NCI-H1417 (cell line): Measurements from ENCODE around the gene PAM.
A peak's percentile ranks its signal among the peaks of the same experiment; 100 is the strongest.
"Not testable (repeated sequence)": the region's sequence is repeated elsewhere in the genome, so short reads cannot be mapped to it uniquely, and the experiment has no call there.

Experiments
- DNase-seq, 3 experiments: peaks; one replicate each; lab custom pipeline; 2025; lab: John Stamatoyannopoulos, UW

The PAM gene

DNA sequence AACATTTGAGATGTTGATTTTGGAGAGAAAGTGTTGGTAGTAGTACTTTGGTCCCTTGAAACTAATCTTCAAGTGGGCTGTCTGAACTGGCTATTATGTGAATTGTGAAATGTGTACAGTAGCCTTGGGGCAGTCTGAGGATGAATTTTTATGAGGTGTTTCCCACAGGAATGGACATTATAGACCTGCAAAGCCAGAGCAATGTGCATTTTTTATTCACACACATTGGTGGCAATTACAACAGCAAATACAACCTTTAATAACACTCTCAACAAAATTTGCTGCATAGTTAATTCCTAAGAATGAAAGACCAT, 147.0 kb downstream of the PAM start:
- peak in 2 of 3 experiments; percentile 17 to 57 for DNase-seq

DNA sequence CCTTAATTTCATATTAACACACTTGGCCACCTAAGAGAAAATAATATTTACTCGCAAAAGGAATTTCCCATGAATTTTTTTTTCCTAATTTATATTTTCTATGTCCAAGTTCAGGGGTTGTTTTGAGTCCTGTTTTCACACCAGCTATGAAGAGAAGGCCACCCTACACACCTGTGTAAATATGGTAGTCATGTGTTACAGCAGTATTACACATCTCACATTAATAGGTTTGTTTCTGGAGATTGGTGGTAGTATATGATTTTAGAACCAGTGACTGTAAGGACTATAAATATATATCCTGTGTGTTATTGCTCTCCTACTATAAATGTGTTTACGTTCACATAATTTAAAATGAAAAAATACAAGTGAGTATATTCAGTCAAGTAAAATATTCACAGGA, 147.5 kb downstream of the PAM start:
- peak in 1 of 3 experiments; percentile 48 for DNase-seq

DNA sequence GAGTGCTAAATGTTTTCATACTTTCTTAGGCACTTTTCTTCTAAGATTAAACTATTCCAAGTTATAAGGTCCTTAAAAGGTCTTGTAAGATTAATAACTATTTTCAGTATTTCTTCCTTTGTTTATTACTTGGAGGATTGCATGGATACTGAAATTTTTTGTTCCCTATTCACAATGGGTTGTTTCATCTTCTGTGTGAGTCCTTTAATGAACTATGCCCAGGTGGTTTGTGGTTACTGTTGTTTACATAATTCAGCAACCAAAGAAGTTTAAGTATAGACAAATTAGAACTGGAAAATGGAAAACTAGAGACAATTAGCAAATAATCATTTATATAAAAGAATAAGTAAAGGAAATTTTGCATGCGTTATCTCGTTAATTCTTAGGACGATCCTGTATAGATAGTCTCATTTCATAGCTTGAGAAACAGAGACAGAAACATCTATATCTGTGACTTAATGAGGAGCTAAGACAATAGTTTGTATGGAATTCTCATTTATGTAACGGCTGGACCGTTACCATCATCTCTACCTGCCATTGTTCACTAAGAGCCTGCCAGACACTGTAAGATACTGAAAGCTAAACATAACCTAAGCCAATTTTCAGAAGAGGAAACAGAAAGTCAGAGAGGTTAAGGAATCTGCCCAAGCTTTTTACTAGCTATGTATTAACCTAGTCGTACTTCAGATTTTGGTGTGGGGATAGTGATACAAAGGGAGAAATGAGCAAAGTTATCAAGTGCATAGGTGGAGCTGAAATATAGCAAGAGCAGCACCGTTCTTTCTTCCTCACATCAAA, 148.2 kb downstream of the PAM start:
- peak in 1 of 3 experiments; percentile 34 for DNase-seq

DNA sequence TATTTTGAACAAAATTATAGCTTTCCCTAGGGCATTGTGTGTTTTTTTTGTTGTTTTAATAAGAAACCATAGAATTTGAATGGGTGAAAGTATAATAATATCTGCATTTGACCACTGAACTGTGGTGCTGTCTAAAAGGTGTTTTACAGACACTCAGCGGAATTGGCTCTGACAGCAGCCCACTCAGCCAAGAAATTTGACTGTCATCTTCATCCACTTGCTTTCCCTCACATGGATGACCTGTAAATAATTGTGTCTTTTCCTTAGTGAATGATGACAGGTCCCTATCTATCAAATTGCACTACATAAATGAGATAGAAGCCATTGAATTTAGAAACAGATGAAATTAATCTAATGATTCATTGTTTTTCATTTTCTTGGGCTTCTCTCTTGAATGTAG, 150.0 kb downstream of the PAM start:
- DNase-seq, result no peak

DNA sequence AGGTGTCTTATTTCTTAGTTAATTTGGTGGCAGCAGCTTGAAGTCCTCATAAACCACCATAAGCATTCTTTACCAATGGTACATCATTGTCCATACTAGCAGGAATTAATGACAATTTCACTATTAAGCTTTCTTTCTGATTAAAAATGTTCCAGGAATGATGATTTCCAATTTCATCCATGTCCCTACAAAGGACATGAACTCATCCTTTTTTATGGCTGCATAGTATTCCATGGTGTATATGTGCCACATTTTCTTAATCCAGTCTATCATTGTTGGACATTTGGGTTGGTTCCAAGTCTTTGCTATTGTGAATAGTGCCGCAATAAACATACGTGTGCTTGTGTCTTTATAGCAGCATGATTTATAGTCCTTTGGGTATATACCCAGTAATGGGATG, 152.0 kb downstream of the PAM start:
- DNase-seq, result not testable (repeated sequence)

DNA sequence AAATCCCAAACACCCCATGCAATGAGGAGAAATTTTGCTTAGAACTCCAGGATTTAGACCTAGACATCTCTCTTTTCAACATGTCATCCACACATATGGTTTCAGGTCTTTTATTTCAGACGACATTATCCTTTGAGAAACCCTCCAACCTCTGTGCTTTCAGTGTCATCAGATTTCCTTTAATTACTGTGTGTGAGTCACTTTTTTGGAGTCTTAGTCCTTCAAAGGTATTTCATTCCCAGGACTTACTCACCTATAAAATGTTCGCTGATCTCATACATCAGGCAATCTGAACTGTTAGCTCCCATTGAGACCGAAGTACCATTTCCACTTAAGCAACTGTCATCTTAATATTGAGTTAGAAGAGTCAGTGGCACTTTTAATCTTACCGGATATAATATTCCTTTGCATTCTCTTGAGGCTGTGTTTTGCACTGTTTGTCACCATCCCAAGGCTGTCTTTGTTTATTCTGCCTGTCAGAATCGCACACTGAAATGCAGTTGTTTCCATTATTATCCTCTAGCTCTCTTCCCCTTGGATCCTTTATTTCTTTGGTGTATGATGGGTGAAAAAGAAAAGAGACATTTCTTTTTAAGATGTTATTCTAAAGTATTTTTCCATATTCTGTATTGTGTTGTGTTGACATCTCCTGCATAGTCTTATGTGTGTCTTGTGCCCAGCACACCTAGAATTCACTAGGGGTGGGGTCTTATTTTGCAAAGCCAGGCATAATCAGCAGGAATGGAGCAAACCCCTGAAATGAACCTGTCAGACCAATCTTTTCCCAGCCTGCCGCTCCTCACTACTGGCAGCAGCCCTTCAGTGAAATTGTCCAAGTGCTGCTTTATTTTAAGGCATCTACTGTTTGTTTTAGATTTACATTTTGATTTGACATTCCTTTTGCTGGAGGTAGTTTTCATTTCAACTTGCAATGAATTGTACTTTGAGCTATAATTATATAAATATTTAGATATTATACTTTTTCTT, 155.4 kb downstream of the PAM start:
- no peak for DNase-seq

DNA sequence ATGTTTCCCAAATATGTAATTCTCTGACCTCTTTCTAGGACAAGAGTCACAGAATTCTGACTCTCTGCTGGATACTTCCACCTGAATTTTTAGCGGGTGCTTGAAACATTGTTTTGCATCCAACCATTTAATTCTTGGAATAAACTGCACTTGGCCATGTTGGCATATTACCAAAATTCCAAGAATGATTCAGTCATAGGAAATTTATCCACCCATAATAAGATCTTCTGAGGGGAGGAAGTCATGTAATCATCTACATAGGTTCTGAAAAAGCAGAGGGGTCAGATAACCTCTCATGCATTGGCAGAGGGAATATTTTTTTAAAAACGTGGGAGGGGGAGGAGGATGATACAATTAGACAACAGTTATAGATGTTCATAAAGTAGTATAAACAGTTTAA, 156.9 kb downstream of the PAM start:
- DNase-seq, result no peak

DNA sequence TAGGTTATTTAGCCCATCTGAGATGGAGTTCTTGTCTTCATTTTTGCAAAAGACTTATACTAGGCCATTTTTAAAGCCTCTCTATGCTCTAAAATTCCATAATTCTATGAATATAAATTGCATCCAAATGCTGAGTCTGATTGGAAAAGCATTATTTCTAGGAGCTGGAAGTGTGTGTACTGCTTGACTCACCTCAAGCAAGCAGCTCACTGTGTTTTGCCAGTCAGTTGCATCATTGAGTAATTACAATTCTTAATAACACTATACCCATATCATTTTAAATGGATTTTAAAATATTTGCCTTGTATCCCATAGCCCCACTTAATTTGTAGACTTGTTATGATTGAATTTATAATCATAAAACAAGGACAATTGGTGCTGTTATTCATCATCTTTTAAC, 161.0 kb downstream of the PAM start:
- DNase-seq, result peak in 1 of 3 experiments; percentile 11

DNA sequence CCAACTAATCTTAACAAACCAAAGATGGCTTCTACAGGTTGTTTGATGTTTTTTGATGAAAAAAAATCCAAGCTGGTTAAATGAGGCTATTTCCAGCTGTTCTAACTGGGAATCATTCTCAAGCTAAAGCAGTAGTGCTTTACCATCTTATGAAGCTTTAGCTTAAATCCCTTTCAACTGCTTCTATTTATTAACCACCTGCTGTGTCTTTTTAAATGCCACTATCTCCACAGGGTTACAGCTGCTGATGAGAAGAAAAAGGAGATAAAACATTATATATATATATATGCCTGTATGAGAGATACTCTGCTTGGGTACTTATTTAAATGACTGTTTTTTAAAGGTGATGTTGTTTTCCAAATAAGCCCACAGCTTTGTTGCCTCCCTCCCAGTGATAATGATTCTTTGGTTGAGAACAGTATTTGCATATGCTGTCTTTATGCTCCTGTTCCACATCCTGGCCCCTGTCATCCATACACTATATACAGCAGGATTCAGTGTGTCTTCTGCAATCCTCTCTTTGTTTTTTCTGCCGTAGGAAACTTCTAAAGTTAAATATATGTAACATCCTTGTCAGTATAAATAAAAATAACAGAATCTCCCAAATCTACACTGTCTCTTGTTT, 164.0 kb downstream of the PAM start:
- peak in 1 of 3 experiments; percentile 18 for DNase-seq

DNA sequence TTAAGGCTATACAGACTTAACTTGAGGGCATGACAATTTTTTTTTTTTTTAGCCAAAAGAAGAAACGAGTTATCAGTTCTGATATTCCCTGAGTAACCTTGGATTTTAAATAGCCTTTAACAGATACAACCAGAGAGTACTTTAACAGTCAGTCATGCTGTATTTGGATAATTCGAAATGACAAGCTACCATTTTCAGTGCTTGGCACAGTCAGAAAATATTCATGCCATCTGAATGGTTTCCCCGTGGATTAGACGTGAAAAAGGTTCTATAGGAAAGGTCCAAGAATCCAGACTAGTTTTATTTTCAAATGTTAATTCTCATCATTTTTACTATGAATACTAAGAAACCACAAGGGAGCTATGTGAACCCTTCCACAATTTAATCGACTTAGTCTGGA, 165.7 kb downstream of the PAM start:
- DNase-seq, result no peak

DNA sequence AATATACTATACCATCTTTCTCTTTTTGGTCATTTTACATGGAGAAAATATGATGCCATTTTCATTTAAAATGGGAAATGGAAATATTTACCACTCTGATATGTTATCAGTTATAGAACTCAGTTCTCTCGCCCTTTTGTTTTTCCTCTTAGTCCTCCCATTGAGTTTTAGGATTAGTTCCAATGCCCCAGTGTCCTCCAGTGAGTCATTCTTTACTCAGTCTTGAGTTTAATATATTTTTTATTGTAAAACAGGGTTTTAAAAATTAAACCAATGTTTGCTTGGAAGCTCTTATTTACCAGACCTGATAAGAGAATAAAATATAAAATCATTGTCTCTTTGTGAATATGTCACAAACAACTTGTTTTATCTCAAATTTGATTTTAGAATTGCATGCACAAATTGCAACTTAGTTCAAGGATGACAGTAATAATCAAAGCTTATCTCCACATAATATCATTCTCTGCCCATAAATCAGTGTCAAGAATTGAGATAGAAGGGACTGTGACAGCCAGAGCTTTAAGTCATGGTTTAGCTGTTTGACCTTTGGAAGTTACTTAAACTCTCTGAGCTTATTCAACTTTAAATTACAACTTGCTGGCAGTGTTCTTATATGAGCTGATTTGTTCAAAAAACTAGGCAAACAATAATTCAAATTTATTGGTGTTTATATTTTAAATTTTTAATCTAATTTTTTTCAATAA, 166.4 kb downstream of the PAM start:
- no peak for DNase-seq

DNA sequence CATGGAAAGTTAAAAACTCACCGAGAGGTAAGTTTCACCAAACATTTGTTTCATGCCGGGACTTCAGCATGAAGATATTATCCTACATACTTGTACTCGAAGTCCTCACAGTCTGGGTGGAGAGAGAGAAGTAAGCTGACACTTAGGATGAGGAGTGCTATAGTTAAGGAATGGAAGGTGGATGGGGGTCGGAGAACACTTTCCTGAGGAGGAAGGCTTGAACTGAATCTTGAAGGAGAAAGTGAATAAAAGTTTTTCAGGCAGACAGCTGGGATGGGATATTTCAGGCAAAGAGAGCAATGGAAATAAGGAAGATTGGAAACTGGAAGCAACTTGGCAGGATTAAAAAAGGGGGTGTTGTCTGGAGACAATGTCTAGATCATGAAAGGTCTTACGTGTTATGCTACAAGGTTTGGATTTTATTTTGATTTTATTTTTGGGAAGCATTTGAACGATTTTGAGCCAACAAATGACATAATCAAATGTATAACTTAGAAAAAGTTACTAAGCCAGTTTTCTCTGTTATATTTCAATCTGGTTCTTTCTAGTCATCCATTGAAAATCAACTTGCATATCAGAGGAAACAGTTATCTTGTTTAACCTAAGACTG, 167.1 kb downstream of the PAM start:
- no peak for DNase-seq

DNA sequence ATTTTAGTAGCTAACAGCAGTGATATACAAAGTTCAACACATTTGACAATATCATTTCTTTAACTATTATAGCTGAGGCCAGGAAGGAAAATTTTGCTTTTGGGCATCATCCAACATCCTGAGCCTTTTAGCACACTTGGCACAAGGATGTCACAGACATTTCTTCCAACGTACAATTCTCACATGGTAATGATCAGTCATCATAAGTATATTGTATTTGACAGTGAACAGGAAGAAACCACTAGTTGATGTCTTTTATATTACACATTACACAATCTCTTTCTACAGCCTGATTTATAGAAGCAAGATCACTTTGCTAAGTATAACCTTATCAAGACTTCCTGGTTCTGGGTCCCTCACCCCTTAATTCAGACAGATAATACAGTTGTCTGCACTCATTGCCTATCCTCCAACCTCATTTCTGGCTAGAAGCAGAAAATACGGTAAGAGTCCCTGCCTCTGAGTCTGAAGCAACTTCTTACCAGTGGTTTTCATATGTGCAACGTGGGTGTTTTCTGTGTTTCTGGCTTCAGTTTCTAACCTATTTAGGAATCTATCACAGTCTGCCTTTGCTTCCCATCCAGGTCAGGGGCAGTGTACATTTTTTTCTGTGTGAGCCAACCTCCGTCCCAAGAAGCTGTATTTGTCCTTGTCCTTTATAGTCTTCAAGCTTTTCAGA, 167.8 kb downstream of the PAM start:
- no peak for DNase-seq

DNA sequence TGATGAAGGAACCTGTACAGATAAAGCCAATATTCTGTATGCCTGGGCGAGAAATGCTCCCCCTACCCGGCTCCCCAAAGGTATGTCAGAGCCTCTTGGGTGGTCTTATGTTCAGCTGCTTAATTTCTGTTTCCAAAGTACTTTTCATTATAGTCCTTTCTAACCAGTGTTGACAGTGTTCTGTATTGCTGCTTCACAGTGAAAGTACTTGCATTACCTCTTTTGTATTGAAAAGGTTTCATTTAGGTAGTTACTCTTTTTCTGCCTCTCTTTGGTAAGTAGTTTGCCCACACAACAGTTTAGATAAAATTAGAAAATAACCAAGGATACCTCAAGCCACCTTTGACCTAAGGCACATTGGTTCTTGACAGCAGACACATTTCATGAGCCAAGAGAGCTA, 169.9 kb downstream of the PAM start:
- no peak for DNase-seq

DNA sequence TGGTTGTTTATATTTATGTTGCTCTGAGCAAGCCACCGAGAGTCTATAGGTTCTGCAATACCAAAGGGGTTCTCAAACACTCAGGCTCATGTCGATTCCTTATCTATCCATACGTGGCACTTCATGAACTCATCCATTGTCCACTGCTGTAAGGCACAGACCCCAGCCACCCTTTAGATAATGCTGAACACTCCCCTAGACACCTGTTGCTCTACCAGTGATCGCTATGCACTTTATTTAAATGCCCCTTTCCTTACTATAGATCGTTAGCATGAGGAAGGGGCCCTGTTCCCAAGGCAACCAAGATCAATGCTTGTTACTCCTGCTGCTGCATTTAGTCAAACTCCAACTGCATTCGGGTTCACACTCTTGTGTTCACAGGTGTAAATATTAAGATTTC, 171.9 kb downstream of the PAM start:
- DNase-seq, result no peak

DNA sequence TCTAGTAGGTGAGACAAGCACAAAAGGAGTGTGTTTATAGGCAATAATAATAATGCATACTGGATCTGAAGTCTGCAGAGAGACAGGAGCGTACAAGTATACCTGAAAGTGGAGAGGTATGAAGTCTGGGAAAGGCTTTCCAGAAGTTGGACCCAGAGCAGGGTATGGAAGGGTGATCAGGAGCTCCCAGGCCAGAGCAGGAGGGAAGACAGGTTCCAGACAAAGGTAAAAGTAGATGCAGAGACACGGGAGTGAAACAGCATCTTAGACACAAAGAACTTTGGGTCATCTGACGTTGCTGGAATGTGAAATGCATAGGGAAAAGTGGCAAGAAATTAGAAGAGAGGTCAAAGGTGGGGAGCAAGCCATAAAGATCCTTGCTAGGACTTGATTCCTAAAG, 175.1 kb downstream of the PAM start:
- no peak for DNase-seq

DNA sequence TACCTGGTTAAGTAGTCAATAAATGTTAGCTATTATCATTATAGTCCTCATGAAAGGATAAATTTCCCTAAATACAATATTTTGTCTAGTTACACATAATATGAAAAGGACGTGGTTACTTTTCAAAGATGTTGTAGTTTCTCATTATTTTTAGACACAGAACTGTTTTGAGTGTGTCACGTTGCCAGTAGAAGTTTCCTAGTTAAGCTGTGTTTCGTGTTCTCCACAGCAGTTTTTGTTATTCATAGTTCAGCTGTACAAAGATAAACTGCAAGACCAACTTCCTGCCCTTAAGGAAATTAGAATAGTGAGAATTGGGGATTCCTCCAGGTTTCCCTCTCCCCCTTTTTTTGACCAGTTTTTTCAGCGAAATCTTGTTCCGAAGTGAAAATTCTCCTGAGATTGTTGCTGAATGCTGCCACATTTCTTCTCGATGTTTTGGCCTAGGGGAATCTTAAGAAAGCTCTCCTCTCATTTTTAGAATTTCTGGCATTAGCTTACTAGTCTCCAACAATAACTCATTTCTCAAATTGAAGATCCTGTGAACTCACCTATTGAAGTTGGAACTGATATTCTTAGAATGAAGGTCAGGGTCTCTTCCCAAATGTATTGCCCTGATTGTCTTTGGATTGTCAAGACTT, 176.1 kb downstream of the PAM start:
- DNase-seq, result no peak

DNA sequence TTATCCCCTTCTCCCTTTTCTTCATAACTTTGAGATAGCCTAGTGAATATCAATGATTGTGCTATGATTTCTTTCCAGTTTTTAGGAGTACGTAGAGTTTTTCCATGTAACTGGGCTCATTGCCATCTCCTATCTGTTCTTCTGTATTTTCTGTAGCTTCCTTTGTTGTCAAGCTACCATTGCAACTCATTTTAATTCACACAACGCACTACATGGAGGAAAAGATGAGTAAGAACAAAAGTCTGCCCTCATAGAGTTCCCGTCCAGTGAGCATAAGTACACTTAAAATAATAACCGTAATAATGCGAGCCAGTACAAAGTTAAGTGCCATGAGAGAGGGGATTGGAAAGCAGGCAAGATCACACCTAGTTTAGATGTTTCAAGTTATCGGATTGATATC, 177.7 kb downstream of the PAM start:
- DNase-seq, result no peak

DNA sequence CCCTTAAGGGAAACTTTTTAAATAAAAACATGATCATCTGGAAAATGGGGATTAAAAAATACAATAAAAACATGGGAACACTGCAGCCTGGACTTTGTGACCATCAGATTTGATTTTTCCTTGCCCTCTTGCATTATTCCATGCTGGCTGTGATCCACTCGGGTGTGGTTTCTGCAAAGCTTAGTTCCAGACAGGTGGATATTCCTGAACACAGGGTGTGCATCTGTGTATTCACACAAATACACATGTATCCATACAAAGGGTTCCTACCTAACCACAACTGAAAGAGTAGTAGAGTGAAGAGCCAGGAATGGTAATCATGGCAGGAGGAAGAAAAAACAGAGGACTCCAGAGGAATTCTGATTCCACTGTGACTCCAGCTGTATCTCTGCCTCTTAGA, 178.2 kb downstream of the PAM start:
- no peak for DNase-seq

DNA sequence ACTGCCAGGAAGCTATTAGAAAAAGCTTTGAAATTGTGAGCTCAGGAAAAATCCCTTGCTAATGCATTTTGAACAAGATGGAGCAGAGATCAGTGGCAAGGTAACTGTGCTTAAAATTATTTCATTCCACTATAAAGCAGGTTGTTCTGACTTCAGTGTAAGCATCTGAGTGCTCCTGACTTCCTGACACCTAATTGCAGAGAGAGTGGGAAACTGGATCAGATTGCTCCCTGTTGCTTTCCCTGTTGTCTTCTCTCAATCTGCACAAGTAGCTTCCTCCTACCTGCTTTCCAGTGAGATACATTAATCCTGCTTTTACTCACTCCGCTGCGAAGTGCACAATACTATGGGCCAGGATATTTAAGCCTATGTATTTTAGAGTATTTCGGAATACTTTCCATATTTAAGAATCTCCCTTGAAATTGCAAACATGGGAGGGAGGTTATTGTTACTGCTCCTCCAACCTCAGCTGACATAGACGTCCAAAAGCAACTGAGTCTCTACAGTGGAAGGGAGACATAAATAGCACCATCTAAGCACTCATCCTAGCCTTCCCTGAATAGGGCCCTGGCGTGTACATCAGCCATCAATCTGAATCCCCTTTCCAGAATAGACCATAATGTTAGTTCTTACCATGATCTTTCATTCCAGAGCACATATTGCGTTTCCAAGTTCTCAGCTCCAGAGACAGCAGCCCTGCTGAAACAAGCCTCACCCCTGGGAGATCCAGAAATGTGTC, 178.8 kb downstream of the PAM start:
- DNase-seq, result no peak
